Cerebellar nuclear complex (tissue), 1 donor: Measurements from ENCODE around the gene MUSTN1.

Experiments used
- DNase-seq, 2 experiments: peaks; one replicate each; lab custom pipeline; 2025; lab: John Stamatoyannopoulos, UW

The MUSTN1 gene

GRCh38 chr3:52801839-52802238, 33.0 kb downstream of the MUSTN1 start:
- DNase-seq: no peak

- DNase-seq: no peak
These were observed 34.7 kb downstream of the MUSTN1 start for GRCh38 chr3:52800079-52800478.

GRCh38 chr3:52798978-52799476, 35.8 kb downstream of the MUSTN1 start:
- DNase-seq: no peak

GRCh38 chr3:52798376-52798977, 36.3 kb downstream of the MUSTN1 start:
- DNase-seq: no peak

- no peak for DNase-seq
These were observed 38.4 kb downstream of the MUSTN1 start for GRCh38 chr3:52796411-52796810.

GRCh38 chr3:52795298-52795900, 39.4 kb downstream of the MUSTN1 start:
- DNase-seq: no peak

- DNase-seq: no peak
These were observed 40.2 kb downstream of the MUSTN1 start, which contains the start of gene ITIH3 for GRCh38 chr3:52794612-52795099. ITIH3 (plus strand) TSS chr3:52794796; CDS start chr3:52794804, 8 bp downstream.

- DNase-seq: no peak
These were observed 40.9 kb downstream of the MUSTN1 start for GRCh38 chr3:52793702-52794611.

GRCh38 chr3:52792961-52793695, 41.7 kb downstream of the MUSTN1 start:
- no peak for DNase-seq

GRCh38 chr3:52792413-52792812, 42.4 kb downstream of the MUSTN1 start:
- no peak for DNase-seq

GRCh38 chr3:52791928-52792327, 42.9 kb downstream of the MUSTN1 start:
- DNase-seq: no peak

- DNase-seq: no peak
These were observed 43.5 kb downstream of the MUSTN1 start for GRCh38 chr3:52791366-52791765.

GRCh38 chr3:52790741-52791140, 44.1 kb downstream of the MUSTN1 start:
- no peak for DNase-seq

- DNase-seq: no peak
These were observed 44.5 kb downstream of the MUSTN1 start for GRCh38 chr3:52790337-52790736.

GRCh38 chr3:52789746-52790040, 45.1 kb downstream of the MUSTN1 start:
- no peak for DNase-seq

- no peak for DNase-seq
These were observed 45.7 kb downstream of the MUSTN1 start for GRCh38 chr3:52788890-52789745.

GRCh38 chr3:52787672-52788625, 46.9 kb downstream of the MUSTN1 start:
- DNase-seq: no peak

- no peak for DNase-seq
These were observed 47.6 kb downstream of the MUSTN1 start for GRCh38 chr3:52787246-52787645.

- no peak for DNase-seq
These were observed 48.2 kb downstream of the MUSTN1 start for GRCh38 chr3:52786330-52787215.
